K562 (cell line): ENCODE data around the gene PLPP4. TPM values are rescaled to one million over a fixed set of nuclear protein-coding genes. Genes with fewer than 3 reads are reported as not detected.

ENCODE experiments used
- ATAC-seq: fragments of 200-7000 bp; cut with Tn5 transposase; 3 replicates; pipeline ENCODE4 v1.9.1; 2020; ENCODE audit warnings: moderate library complexity
- BruUV-seq: library from RNA; stranded (reverse); fragments of 400-500 nt; replicated peaks from 2 replicates; lab custom pipeline; 2021; lab: Mats Ljungman, UMichigan
- CTCF ChIA-PET: fragments of 300-600 bp; formaldehyde crosslinking; extraction: SDS; loops from one replicate; lab custom pipeline; 2021; ENCODE audit warnings: low intra/inter-chr PET ratio; lab: Yijun Ruan, JAX
- POLR2A ChIA-PET: fragments of 300-600, 350-650 bp; sonication (Branson Sonifier 250); formaldehyde crosslinking; extraction: SDS; loops from one replicate; lab custom pipeline; 2021; ENCODE audit warnings: antibody characterized with exemption, inconsistent platforms; lab: Yijun Ruan, JAX
- DNase-seq, 4 experiments: peaks; one replicate each; pipeline versions ENCODE4 v3.0.0 to v3.0.0-alpha.2; 2011 to 2018; ENCODE audit warnings: low spot score in 3 of 4, mixed read lengths in 3 of 4; ENCODE audit errors: extremely low read depth in 1 of 4
- FAIRE-seq: peaks from 2 replicates; lab custom pipeline; 2011; peaks lifted over from hg19 to GRCh38; lab: Jason Lieb, UNC
- H2AFZ ChIP-seq: 2 replicates; pipeline ENCODE4 v1.6.0; 2011; ENCODE audit warnings: low read depth, low read length, control low read depth, inconsistent platforms
- H3K27ac ChIP-seq: fragments of 200-600 bp; 3 replicates; pipeline ENCODE4 v1.8.0; 2011; ENCODE audit warnings: low read depth, mild to moderate bottlenecking, control low read depth, inconsistent platforms, low read length, moderate library complexity, mixed read lengths; ENCODE audit errors: extremely low read depth
- H3K27me3 ChIP-seq, 2 experiments: fragments of 300-600 bp in 1 of 2; 2 replicates in 1 of 2; 3 replicates in 1 of 2; pipeline versions ENCODE4 v1.6.0 to v1.8.0; 2011; ENCODE audit warnings: inconsistent platforms in 2 of 2, low read length in 2 of 2, mild to moderate bottlenecking in 1 of 2, mixed read lengths in 1 of 2, moderate library complexity in 1 of 2; ENCODE audit not compliant: control insufficient read depth in 2 of 2, insufficient read depth in 2 of 2
- H3K36me3 ChIP-seq: fragments of 300-600 bp; 3 replicates; pipeline ENCODE4 v1.8.0; 2011; ENCODE audit warnings: mild to moderate bottlenecking, low read length, inconsistent platforms; ENCODE audit not compliant: control insufficient read depth, insufficient read depth
- H3K4me1 ChIP-seq, 2 experiments: fragments of 200-600 bp in 1 of 2; replicated peaks in 1 of 2; 2 replicates in 1 of 2; 3 replicates in 1 of 2; pipeline versions ENCODE4 v1.5.1 to v1.8.0; 2011; ENCODE audit warnings: inconsistent platforms in 2 of 2, low read length in 2 of 2, mild to moderate bottlenecking in 1 of 2, mixed read lengths in 1 of 2, moderate library complexity in 1 of 2; ENCODE audit not compliant: control insufficient read depth in 2 of 2, insufficient read depth in 2 of 2
- H3K4me2 ChIP-seq: 2 replicates; pipeline ENCODE4 v1.6.1; 2011; ENCODE audit warnings: low read length, control low read depth, inconsistent platforms, mixed read lengths; ENCODE audit not compliant: insufficient read depth
- H3K4me3 ChIP-seq: fragments of 200-600 bp; sonication (generic), shearing (Covaris generic); 2 replicates; pipeline ENCODE4 v1.5.1; 2016; ENCODE audit warnings: control low read depth, inconsistent platforms
- H3K79me2 ChIP-seq: fragments of 200-600 bp; 3 replicates; pipeline ENCODE4 v1.8.0; 2011; ENCODE audit warnings: low read length, inconsistent platforms; ENCODE audit not compliant: control insufficient read depth, insufficient read depth
- H3K9ac ChIP-seq, 2 experiments: 2 replicates each; pipeline versions ENCODE4 v1.6.0 to v1.6.1; 2011; ENCODE audit warnings: low read depth in 2 of 2, low read length in 2 of 2, control low read depth in 1 of 2, inconsistent platforms in 1 of 2, mild to moderate bottlenecking in 1 of 2, mixed read lengths in 1 of 2; ENCODE audit not compliant: insufficient read depth in 1 of 2
- H3K9me1 ChIP-seq: one replicate; pipeline ENCODE4 v1.6.0; 2011; ENCODE audit warnings: inconsistent platforms, mild to moderate bottlenecking, low read length, moderate library complexity; ENCODE audit not compliant: control insufficient read depth, insufficient read depth
- H3K9me3 ChIP-seq: replicated peaks from 2 replicates; pipeline ENCODE4 v1.5.1; 2011; ENCODE audit warnings: low read depth, low read length, inconsistent platforms; ENCODE audit not compliant: control insufficient read depth, insufficient read depth
- H4K20me1 ChIP-seq: replicated peaks from 2 replicates; pipeline ENCODE4 v1.6.1; 2011; ENCODE audit warnings: low read length, inconsistent platforms, mixed read lengths; ENCODE audit not compliant: control insufficient read depth, insufficient read depth
- E2F6 ChIP-seq, 2 experiments: IDR thresholded peaks; 2 replicates each; pipeline ENCODE4 v1.6.1; 2011; ENCODE audit warnings: borderline replicate concordance in 1 of 2, control low read depth in 1 of 2, low read depth in 1 of 2, low read length in 1 of 2, mild to moderate bottlenecking in 1 of 2, mixed read lengths in 1 of 2, moderate library complexity in 1 of 2; ENCODE audit not compliant: insufficient read depth in 1 of 2, insufficient read length in 1 of 2, poor library complexity in 1 of 2, severe bottlenecking in 1 of 2; ENCODE audit errors: extremely low read depth in 1 of 2
- FOXJ2 ChIP-seq: fragments of 200-800 bp; sonication (Bioruptor generic); IDR thresholded peaks from 2 replicates; pipeline ENCODE4 v1.6.1; 2016; ENCODE audit warnings: missing genetic modification characterization, missing compliant biosample characterization
- RBM25 ChIP-seq: fragments of 200-400 bp; formaldehyde crosslinking; IDR thresholded peaks from 2 replicates; pipeline ENCODE4 v1.6.1; 2018; ENCODE audit warnings: low read length, low read depth, moderate library complexity; ENCODE audit not compliant: severe bottlenecking
- ZNF507 ChIP-seq: conservative IDR thresholded peaks from 2 replicates; pipeline ENCODE4 v1.6.1; 2017; ENCODE audit warnings: missing genetic modification characterization, missing compliant biosample characterization
- WGBS: fragments of 100-300 bp; shearing (Covaris generic); methylation state at CpG from one replicate; pipeline ENCODE4 v1.1.6; 2016; ENCODE audit warnings: low coverage, mixed read lengths; ENCODE audit not compliant: insufficient coverage; ENCODE audit errors: missing lambda C conversion rate; 5-methylcytosine and 5-hydroxymethylcytosine counted together
- in situ Hi-C: fragments of 300-500 bp; cut with MboI; formaldehyde crosslinking; loops from 4 replicates; pipeline ENCODE4 v1.15.0; 2018; ENCODE audit warnings: inconsistent platforms, mixed read lengths
- intact Hi-C: fragments of 100-400 bp; cut with micrococcal nuclease; formaldehyde crosslinking; loops from 2 replicates; pipeline ENCODE4 v1.14.2; 2022
- polyA plus RNA-seq, 8 experiments: library from polyadenylated mRNA; depleted of rRNA in 4 of 8; stranded (reverse) in 5 of 8; unstranded in 3 of 8; fragments of >200 nt; fragmentation: Nextera tagmentation in 2 of 8; fragmentation: Illumina TruSeq in 1 of 8; extraction: Ambion mirVana in 2 of 8; extraction: Trizol in 1 of 8; gene quantifications; 2 replicates each; pipeline versions ENCODE4 v1.2.1 to v1.2.3, GENCODE V29; 2011 to 2014; ENCODE audit warnings: inconsistent platforms in 1 of 8, missing spikeins in 1 of 8
- total RNA-seq, 7 experiments: library from RNA; depleted of rRNA in 6 of 7; stranded (reverse); fragments of >200 nt in 6 of 7; fragmentation: Illumina TruSeq in 2 of 7; extraction: Trizol in 2 of 7; gene quantifications; 2 replicates each; pipeline versions ENCODE4 v1.2.1 to v1.2.3, GENCODE V29; 2011 to 2021; ENCODE audit warnings: low replicate concordance in 1 of 7

The PLPP4 gene
- total and polyA plus RNA-seq, 9 of the 15 experiments (the other 6 are each of a cell fraction or from before 2014, with no cell fraction given): 0.08 TPM; not detected in 8

GRCh38 chr10:120616311-120616911, 159.4 kb downstream of the PLPP4 start:
- BruUV-seq: no TSS peak
- no peak overlapping the region for H3K27ac ChIP-seq
- intact Hi-C loops (no loop called here), in situ Hi-C loops (no loop called here)
- H3K9me3 ChIP-seq: no peaks in the 10 kb centered on the region
- H4K20me1 ChIP-seq: no peaks in the 10 kb centered on the region
- WGBS: 0% methylated on average over 3 of the region's 3 CpGs
- no peaks in the 10 kb centered on the region for H3K27me3 ChIP-seq
- H3K79me2 ChIP-seq: no peaks in the 10 kb centered on the region
- ChIA-PET CTCF (no interaction called here), POLR2A (no interaction called here)
- no peaks in the 10 kb centered on the region for H3K4me1 ChIP-seq
- ATAC-seq: no peak
- FAIRE-seq: no peak
- DNase-seq: no peak
- H3K9me1 ChIP-seq: no peaks in the 10 kb centered on the region
- no peaks in the 10 kb centered on the region for H3K36me3 ChIP-seq
- H3K4me3 ChIP-seq: no peak overlapping the region
- H3K9ac ChIP-seq: no peak overlapping the region
- no peak overlapping the region for H3K4me2 ChIP-seq
- no peak overlapping the region for H2AFZ ChIP-seq
- TF ChIP-seq E2F6 (IDR thresholded peaks at IDR 0.05; ENCODE audit: borderline replicate concordance in 1 of 2, extremely low read depth in 1 of 2, insufficient read depth in 1 of 2, insufficient read length in 1 of 2, low read depth in 1 of 2, low read length in 1 of 2, poor library complexity in 1 of 2, severe bottlenecking in 1 of 2) (no peak), FOXJ2 (no peak), ZNF507 (peak; percentile 90), RBM25 (peak; percentile 31)
